HepG2 (cell line): Measurements from ENCODE around the gene CENPB. TPM values are rescaled to one million over a fixed set of nuclear protein-coding genes. Genes with fewer than 3 reads are reported as not detected.

ENCODE experiments used
- ATAC-seq: fragments of 200-7000 bp; cut with Tn5 transposase; 3 replicates; pipeline ENCODE4 v1.9.1; 2020; ENCODE audit warnings: mild to moderate bottlenecking, moderate library complexity
- BruUV-seq: library from RNA; stranded (reverse); fragments of 400-500 nt; replicated peaks from 2 replicates; lab custom pipeline; 2021; lab: Mats Ljungman, UMichigan
- CTCF ChIA-PET: fragments of 300-600 bp; formaldehyde crosslinking; extraction: SDS; loops from one replicate; lab custom pipeline; 2021; ENCODE audit warnings: low total read pairs, inconsistent platforms, low intra/inter-chr PET ratio; lab: Yijun Ruan, JAX
- POLR2A ChIA-PET: fragments of 350-600 bp; sonication (Branson Sonifier 250); formaldehyde crosslinking; loops from one replicate; lab custom pipeline; 2020; ENCODE audit warnings: antibody characterized with exemption, inconsistent platforms; lab: Yijun Ruan, JAX
- DNase-seq: peaks from one replicate; pipeline ENCODE4 v3.0.0-alpha.2; 2015; ENCODE audit warnings: low spot score
- FAIRE-seq: peaks from 3 replicates; lab custom pipeline; 2011; peaks lifted over from hg19 to GRCh38; lab: Jason Lieb, UNC
- H2AFZ ChIP-seq: one replicate; pipeline ENCODE4 v1.6.1; 2011; ENCODE audit warnings: low read length, inconsistent platforms
- H3K27ac ChIP-seq: fragments of 300-600 bp; 3 replicates; pipeline ENCODE4 v1.8.0; 2011; ENCODE audit warnings: mixed run types, mild to moderate bottlenecking, mixed read lengths, low read length, inconsistent platforms; ENCODE audit not compliant: insufficient read depth; ENCODE audit errors: extremely low read length
- H3K27me3 ChIP-seq, 2 experiments: fragments of 200-600 bp in 1 of 2; 2 replicates in 1 of 2; 3 replicates in 1 of 2; pipeline versions ENCODE4 v1.6.0 to v1.8.0; 2011; ENCODE audit warnings: low read length in 2 of 2, mild to moderate bottlenecking in 2 of 2, moderate library complexity in 2 of 2, inconsistent platforms in 1 of 2; ENCODE audit not compliant: insufficient read depth in 2 of 2, control insufficient read depth in 1 of 2
- H3K36me3 ChIP-seq, 2 experiments: fragments of 200-600 bp in 1 of 2; replicated peaks in 1 of 2; 2 replicates in 1 of 2; 3 replicates in 1 of 2; pipeline versions ENCODE4 v1.5.1 to v1.8.0; 2011; ENCODE audit warnings: low read length in 2 of 2, inconsistent platforms in 1 of 2; ENCODE audit not compliant: insufficient read depth in 2 of 2, control insufficient read depth in 1 of 2
- H3K4me1 ChIP-seq: 2 replicates; pipeline ENCODE4 v1.5.1; 2012; ENCODE audit warnings: low read length, inconsistent platforms; ENCODE audit not compliant: insufficient read depth
- H3K4me2 ChIP-seq: 2 replicates; pipeline ENCODE4 v1.6.0; 2011; ENCODE audit warnings: low read depth, low read length, inconsistent platforms
- H3K4me3 ChIP-seq, 3 experiments: fragments of 200-600 bp in 1 of 3; sonication (generic), shearing (Covaris generic) in 1 of 3; replicated peaks in 1 of 3; 2 replicates each; pipeline ENCODE4 v1.5.1; 2011 to 2016; ENCODE audit warnings: low read length in 3 of 3, inconsistent platforms in 2 of 3, low read depth in 2 of 3, mild to moderate bottlenecking in 2 of 3, control low read depth in 1 of 3, mixed read lengths in 1 of 3; ENCODE audit not compliant: insufficient read depth in 1 of 3
- H3K79me2 ChIP-seq: one replicate; pipeline ENCODE4 v1.6.1; 2011; ENCODE audit warnings: low read length, inconsistent platforms; ENCODE audit not compliant: insufficient read depth
- H3K9ac ChIP-seq: 2 replicates; pipeline ENCODE4 v1.6.0; 2011; ENCODE audit warnings: mild to moderate bottlenecking, low read depth, low read length, inconsistent platforms; ENCODE audit not compliant: insufficient read depth
- H3K9me3 ChIP-seq: 2 replicates; pipeline ENCODE4 v1.5.1; 2012; ENCODE audit warnings: mild to moderate bottlenecking, low read length
- H4K20me1 ChIP-seq: 2 replicates; pipeline ENCODE4 v1.6.0; 2011; ENCODE audit warnings: inconsistent platforms, mild to moderate bottlenecking, low read length, moderate library complexity; ENCODE audit not compliant: insufficient read depth
- ARID4A ChIP-seq: sonication (generic); formaldehyde crosslinking; IDR thresholded peaks from 2 replicates; pipeline ENCODE4 v1.5.0; 2020; ENCODE audit warnings: mild to moderate bottlenecking, missing genetic modification reagents, borderline replicate concordance
- CEBPB ChIP-seq: IDR thresholded peaks from 2 replicates; pipeline ENCODE4 v1.6.1; 2011; ENCODE audit warnings: low read depth, low read length, improper control_type of control experiment, borderline replicate concordance
- CENPBD1 ChIP-seq: sonication (generic); formaldehyde crosslinking; IDR thresholded peaks from 2 replicates; pipeline ENCODE4 v1.8.0; 2022; ENCODE audit warnings: missing genetic modification reagents, low read depth, mild to moderate bottlenecking, borderline replicate concordance
- CSRNP2 ChIP-seq: sonication (generic); formaldehyde crosslinking; conservative IDR thresholded peaks from 2 replicates; pipeline ENCODE4 v1.8.0; 2022; ENCODE audit warnings: low read depth, missing genetic modification reagents
- FLYWCH1 ChIP-seq: sonication (generic); formaldehyde crosslinking; IDR thresholded peaks from 2 replicates; pipeline ENCODE4 v1.8.1; 2023; ENCODE audit warnings: mild to moderate bottlenecking, missing genetic modification reagents
- HOXA5 ChIP-seq: sonication (generic); formaldehyde crosslinking; IDR thresholded peaks from 2 replicates; pipeline ENCODE4 v1.4.0; 2020; ENCODE audit warnings: missing genetic modification reagents
- KAT2B ChIP-seq: fragments of 150-350 bp; IDR thresholded peaks from 2 replicates; pipeline ENCODE4 v1.6.1; 2014; ENCODE audit warnings: low read depth, low read length, borderline replicate concordance
- MED1 ChIP-seq: sonication (generic); formaldehyde crosslinking; IDR thresholded peaks from 2 replicates; pipeline ENCODE4 v1.4.0; 2020; ENCODE audit warnings: missing genetic modification reagents
- MEIS1 ChIP-seq: sonication (generic); formaldehyde crosslinking; IDR thresholded peaks from 2 replicates; pipeline ENCODE4 v1.9.0; 2021; ENCODE audit warnings: mild to moderate bottlenecking, missing genetic modification reagents, moderate library complexity, borderline replicate concordance
- SRSF4 ChIP-seq: fragments of 200-400 bp; formaldehyde crosslinking; IDR thresholded peaks from one replicate; pipeline ENCODE4 v1.6.1; 2018; ENCODE audit warnings: mild to moderate bottlenecking, low read depth, low read length, moderate library complexity; ENCODE audit not compliant: poor library complexity, severe bottlenecking
- TBX2 ChIP-seq: sonication (generic); formaldehyde crosslinking; IDR thresholded peaks from 2 replicates; pipeline ENCODE4 v1.5.0; 2020; ENCODE audit warnings: missing genetic modification reagents, mild to moderate bottlenecking, borderline replicate concordance
- ZNF12 ChIP-seq: sonication (generic); formaldehyde crosslinking; IDR thresholded peaks from 2 replicates; pipeline ENCODE4 v1.5.0; 2020; ENCODE audit warnings: missing genetic modification reagents
- ZNF160 ChIP-seq: sonication (generic); formaldehyde crosslinking; IDR thresholded peaks from 2 replicates; pipeline ENCODE4 v1.8.0; 2022; ENCODE audit warnings: mild to moderate bottlenecking, inconsistent platforms, missing genetic modification reagents
- ZNF225 ChIP-seq: sonication (generic); formaldehyde crosslinking; IDR thresholded peaks from 2 replicates; pipeline ENCODE4 v1.4.0; 2020; ENCODE audit warnings: mild to moderate bottlenecking, missing genetic modification reagents
- ZNF607 ChIP-seq: sonication (generic); formaldehyde crosslinking; IDR thresholded peaks from 2 replicates; pipeline ENCODE4 v1.5.1; 2020; ENCODE audit warnings: missing genetic modification reagents, mild to moderate bottlenecking, borderline replicate concordance
- ZSCAN20 ChIP-seq: sonication (generic); formaldehyde crosslinking; IDR thresholded peaks from 2 replicates; pipeline ENCODE4 v1.4.0; 2020; ENCODE audit warnings: missing genetic modification reagents, mild to moderate bottlenecking, borderline replicate concordance
- WGBS: methylation state at CpG from one replicate; pipeline ENCODE4 v1.1.6; 2017; ENCODE audit warnings: low lambda C conversion rate; 5-methylcytosine and 5-hydroxymethylcytosine counted together
- in situ Hi-C: cut with HindIII; loops from 2 replicates; pipeline ENCODE4 v1.10.0; 2017; ENCODE audit warnings: low pct_unique_long_range_greater_than_20kb; ENCODE audit not compliant: extremely low pct_ligation_motif_present
- intact Hi-C: fragments of 100-400 bp; cut with micrococcal nuclease; formaldehyde crosslinking; loops from one replicate; pipeline ENCODE4 v1.10.0; 2022; ENCODE audit not compliant: unreplicated experiment
- polyA plus RNA-seq, 8 experiments: library from polyadenylated mRNA; depleted of rRNA in 3 of 8; stranded (reverse) in 7 of 8; unstranded in 1 of 8; fragments of >200 nt; fragmentation: Illumina TruSeq in 4 of 8; extraction: Trizol in 4 of 8; gene quantifications; 2 replicates each; pipeline versions ENCODE4 v1.2.1 to v1.2.3, GENCODE V29; 2011 to 2016; ENCODE audit warnings: low read depth in 4 of 8, missing spikeins in 1 of 8, mixed read lengths in 1 of 8; ENCODE audit not compliant: insufficient read depth in 1 of 8
- total RNA-seq, 5 experiments: library from RNA; depleted of rRNA; stranded (reverse); fragments of >200 nt; fragmentation: Illumina TruSeq; extraction: Trizol; gene quantifications; 2 replicates each; pipeline ENCODE4 v1.2.3, GENCODE V29; 2016; ENCODE audit warnings: low read depth in 1 of 5

Gene CENPB
- total and polyA plus RNA-seq, 2 of the 13 experiments (the other 11 are each of a cell fraction or from before 2014, with no cell fraction given), result 10.4 to 54.5 TPM

GRCh38 chr20:3777716-3778629, 8.6 kb downstream of the CENPB start:
- H3K4me2 ChIP-seq, result peak overlapping the region; percentile 96
- peak overlapping the region; percentile 54 to 79 (median 55) for H3K4me3 ChIP-seq
- H3K9me3 ChIP-seq, result no peaks in the 10 kb centered on the region
- FAIRE-seq, result no peak
- H2AFZ ChIP-seq, result peak overlapping the region; percentile 24
- no peak overlapping the region for H3K27ac ChIP-seq
- intact Hi-C loops (no loop called here), in situ Hi-C loops (no loop called here)
- ChIA-PET CTCF (interaction anchor here (1.2 to 1.3 kb wide), 2 partner anchors 9 to 62 kb away, joined by 3 read pairs; no protein-coding TSS in a partner anchor), POLR2A (interaction anchor here (1.1 to 3.6 kb wide), 7 partner anchors 9 to 90 kb away, joined by 3 to 48 read pairs (median 4); partner anchors contain the start of genes ADISSP, AP5S1 and CENPB)
- H3K36me3 ChIP-seq, result no peaks in the 10 kb centered on the region
- peak; percentile 49 for ATAC-seq
- DNase-seq, result no peak
- H3K4me1 ChIP-seq, result peaks cover 44% of the 10 kb centered on the region
- BruUV-seq, result no TSS peak
- H3K9ac ChIP-seq, result peak overlapping the region; percentile 48; the same call in 1 of the 2 replicates
- no peaks in the 10 kb centered on the region for H4K20me1 ChIP-seq
- no peaks in the 10 kb centered on the region for H3K79me2 ChIP-seq
- H3K27me3 ChIP-seq, result peaks cover 2 to 36% of the 10 kb centered on the region in 2 experiments
- 2% methylated on average over 51 of the region's 70 CpGs for WGBS
- TF ChIP-seq CEBPB (no peak), ZNF607 (CRISPR knock-in tag) (0 out of 2 replicates have a peak, but pooled peaks have one; percentile 30), MED1 (no peak), ZNF225 (CRISPR knock-in tag) (no peak), ARID4A (peak; percentile 49; the same call in 1 of the 2 replicates), HOXA5 (CRISPR knock-in tag) (no peak), MEIS1 (CRISPR knock-in tag) (no peak), TBX2 (CRISPR knock-in tag) (peak; percentile 34; the same call in 1 of the 2 replicates), ZSCAN20 (peak; percentile 58; the same call in 1 of the 2 replicates), CENPBD1 (CRISPR knock-in tag) (no peak), KAT2B (no peak), SRSF4 (no peak), CSRNP2 (CRISPR knock-in tag) (no peak), FLYWCH1 (CRISPR knock-in tag) (no peak; the same call in 1 of the 2 replicates), ZNF160 (CRISPR knock-in tag) (no peak), ZNF12 (CRISPR knock-in tag) (no peak)
